Measurements from ENCODE around the gene TSPAN18. TPM values are rescaled to one million over a fixed set of nuclear protein-coding genes. Genes with fewer than 3 reads are reported as not detected.

Gene TSPAN18
- total RNA-seq, 4 donors from 2014 or later, result 6.7 to 13.1 (median 7.9) TPM

DNA sequence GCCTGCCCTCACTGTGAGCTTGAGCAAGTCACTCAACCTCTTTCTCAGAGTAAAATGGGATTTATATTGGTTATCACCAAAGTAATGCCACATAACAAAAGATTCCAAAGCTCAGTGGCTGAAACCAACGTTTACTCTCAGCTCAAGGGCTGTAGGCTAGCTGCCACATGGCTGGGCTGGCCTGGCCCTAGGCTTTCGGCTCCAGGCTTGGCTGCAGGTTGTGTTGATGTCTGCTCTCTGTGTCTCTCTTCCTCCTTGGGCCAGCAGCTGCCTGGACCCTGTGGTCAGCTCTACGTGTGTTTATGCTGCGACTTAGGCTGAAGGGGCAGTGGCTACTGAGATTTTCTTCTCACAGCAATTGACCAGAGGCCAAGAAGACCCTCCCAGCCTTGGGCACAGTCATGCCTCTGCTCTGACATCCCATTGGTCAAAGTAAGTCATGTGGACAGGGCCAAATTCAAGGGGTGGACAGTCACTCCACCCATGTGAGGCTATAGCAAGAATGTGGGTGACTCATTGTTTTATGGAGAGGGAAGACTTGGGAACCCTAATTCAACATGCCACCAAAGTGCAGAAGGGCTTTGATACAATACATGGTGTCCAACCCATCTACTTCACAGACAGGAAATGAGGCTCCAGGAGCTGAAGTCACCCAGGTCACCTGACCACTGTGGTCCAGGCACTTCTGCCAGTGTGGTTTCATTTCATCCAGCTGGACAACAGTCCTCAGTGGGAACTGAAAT is 90.6 kb downstream of the TSPAN18 start:
- Histone ChIP-seq H3K27ac (no peak overlapping the region), H3K4me3 (no peak overlapping the region), H3K27me3 (no peaks in the 10 kb centered on the region), H3K9me3 (peaks cover 0 to 4% (median 0%) of the 10 kb centered on the region in 4 donors), H3K36me3 (no peaks in the 10 kb centered on the region), H3K4me1 (peaks cover 0 to 18% (median 12%) of the 10 kb centered on the region in 4 donors)
- 72 to 78% methylated on average over 4 of the region's 4 CpGs for WGBS, 2 donors
- TF ChIP-seq EP300 (IDR thresholded peaks at IDR 0.05), result no peak
- no peak for DNase-seq (ENCODE audit: low spot score in 2 of 2)

GRCh38 chr11:44818110-44818509 is 91.3 kb downstream of the TSPAN18 start:
- 77 to 81% methylated on average over 3 to 4 of the region's 4 CpGs for WGBS, 2 donors
- Histone ChIP-seq H3K9me3 (peaks cover 0 to 4% (median 0%) of the 10 kb centered on the region in 4 donors), H3K4me1 (peaks cover 0 to 10% (median 8%) of the 10 kb centered on the region in 4 donors), H3K36me3 (no peaks in the 10 kb centered on the region), H3K4me3 (no peak overlapping the region), H3K27me3 (no peaks in the 10 kb centered on the region), H3K27ac (no peak overlapping the region)
- TF ChIP-seq POLR2A (IDR thresholded peaks at IDR 0.05), result no peak
- no peak for DNase-seq (ENCODE audit: low spot score in 2 of 2)

- Histone ChIP-seq H3K27me3 (no peaks in the 10 kb centered on the region), H3K9me3 (peaks cover 0 to 4% (median 0%) of the 10 kb centered on the region in 4 donors), H3K4me1 (peaks cover 0 to 3% (median 0%) of the 10 kb centered on the region in 4 donors), H3K36me3 (no peaks in the 10 kb centered on the region), H3K27ac (no peak overlapping the region), H3K4me3 (no peak overlapping the region)
- 73 to 81% methylated on average over 8 of the region's 8 CpGs for WGBS, 2 donors
- DNase-seq (ENCODE audit: low spot score in 2 of 2), result no peak
- no peak for TF ChIP-seq POLR2A (IDR thresholded peaks at IDR 0.05)
- no peak for TF ChIP-seq EP300 (IDR thresholded peaks at IDR 0.05)
- TF ChIP-seq, protein P1, sequence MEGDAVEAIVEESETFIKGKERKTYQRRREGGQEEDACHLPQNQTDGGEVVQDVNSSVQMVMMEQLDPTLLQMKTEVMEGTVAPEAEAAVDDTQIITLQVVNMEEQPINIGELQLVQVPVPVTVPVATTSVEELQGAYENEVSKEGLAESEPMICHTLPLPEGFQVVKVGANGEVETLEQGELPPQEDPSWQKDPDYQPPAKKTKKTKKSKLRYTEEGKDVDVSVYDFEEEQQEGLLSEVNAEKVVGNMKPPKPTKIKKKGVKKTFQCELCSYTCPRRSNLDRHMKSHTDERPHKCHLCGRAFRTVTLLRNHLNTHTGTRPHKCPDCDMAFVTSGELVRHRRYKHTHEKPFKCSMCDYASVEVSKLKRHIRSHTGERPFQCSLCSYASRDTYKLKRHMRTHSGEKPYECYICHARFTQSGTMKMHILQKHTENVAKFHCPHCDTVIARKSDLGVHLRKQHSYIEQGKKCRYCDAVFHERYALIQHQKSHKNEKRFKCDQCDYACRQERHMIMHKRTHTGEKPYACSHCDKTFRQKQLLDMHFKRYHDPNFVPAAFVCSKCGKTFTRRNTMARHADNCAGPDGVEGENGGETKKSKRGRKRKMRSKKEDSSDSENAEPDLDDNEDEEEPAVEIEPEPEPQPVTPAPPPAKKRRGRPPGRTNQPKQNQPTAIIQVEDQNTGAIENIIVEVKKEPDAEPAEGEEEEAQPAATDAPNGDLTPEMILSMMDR (IDR thresholded peaks at IDR 0.05), result no peak
These were observed 92.6 kb downstream of the TSPAN18 start for GRCh38 chr11:44819346-44819745.

DNA sequence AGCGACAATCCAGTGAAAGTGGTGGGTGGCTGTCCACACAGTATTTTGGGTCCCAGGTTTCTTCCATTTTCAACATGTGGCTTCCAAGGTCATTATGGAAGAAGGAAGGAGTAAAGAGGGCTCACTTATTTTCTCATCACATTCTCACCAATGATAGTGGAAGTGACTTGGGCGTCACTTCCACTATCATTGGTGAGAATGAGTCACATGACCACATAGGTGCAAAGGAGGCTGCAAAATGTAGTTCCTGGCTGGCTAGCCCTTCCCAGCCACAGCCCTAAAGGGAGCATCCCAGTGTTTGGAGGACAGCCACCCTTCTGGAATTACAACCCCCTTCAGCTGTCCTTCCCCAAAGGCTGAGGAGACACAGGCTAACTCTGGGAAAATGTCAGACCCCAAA is 95.6 kb downstream of the TSPAN18 start:
- H3K36me3 ChIP-seq, result no peaks in the 10 kb centered on the region
- DNase-seq (ENCODE audit: low spot score in 2 of 2), result no peak
- no peaks in the 10 kb centered on the region for H3K27me3 ChIP-seq
- H3K4me3 ChIP-seq, result no peak overlapping the region
- H3K4me1 ChIP-seq, result peaks cover 0 to 5% (median 0%) of the 10 kb centered on the region in 4 donors
- TF ChIP-seq POLR2A (IDR thresholded peaks at IDR 0.05) (no peak), EP300 (IDR thresholded peaks at IDR 0.05) (no peak)
- TF ChIP-seq, protein P1 (IDR thresholded peaks at IDR 0.05), result no peak
- no peak overlapping the region for H3K27ac ChIP-seq
- H3K9me3 ChIP-seq, result peaks cover 0 to 4% (median 0%) of the 10 kb centered on the region in 4 donors
- WGBS, 2 donors, result 61 to 75% methylated on average over 2 of the region's 2 CpGs

GRCh38 chr11:44823006-44823405 is 96.2 kb downstream of the TSPAN18 start:
- H3K4me3 ChIP-seq, result no peak overlapping the region
- no peaks in the 10 kb centered on the region for H3K36me3 ChIP-seq
- DNase-seq (ENCODE audit: low spot score in 2 of 2), result no peak
- peaks cover 0 to 5% (median 0%) of the 10 kb centered on the region in 4 donors for H3K4me1 ChIP-seq
- 82 to 84% methylated on average over 9 of the region's 9 CpGs for WGBS, 2 donors
- TF ChIP-seq EP300 (IDR thresholded peaks at IDR 0.05), result no peak
- TF ChIP-seq POLR2A (IDR thresholded peaks at IDR 0.05), result no peak
- TF ChIP-seq, protein P1 (IDR thresholded peaks at IDR 0.05), result no peak
- no peak overlapping the region for H3K27ac ChIP-seq
- no peaks in the 10 kb centered on the region for H3K27me3 ChIP-seq
- no peaks in the 10 kb centered on the region for H3K9me3 ChIP-seq

GRCh38 chr11:44823868-44824267 is 97.1 kb downstream of the TSPAN18 start:
- H3K4me3 ChIP-seq, result no peak overlapping the region
- no peaks in the 10 kb centered on the region for H3K9me3 ChIP-seq
- H3K36me3 ChIP-seq, result no peaks in the 10 kb centered on the region
- TF ChIP-seq, protein P1 (IDR thresholded peaks at IDR 0.05), result no peak
- TF ChIP-seq POLR2A (IDR thresholded peaks at IDR 0.05), result no peak
- TF ChIP-seq EP300 (IDR thresholded peaks at IDR 0.05), result no peak
- H3K4me1 ChIP-seq, result peaks cover 0 to 5% (median 0%) of the 10 kb centered on the region in 4 donors
- H3K27ac ChIP-seq, result no peak overlapping the region
- no peak for DNase-seq (ENCODE audit: low spot score in 2 of 2)
- H3K27me3 ChIP-seq, result no peaks in the 10 kb centered on the region
- 65 to 72% methylated on average over 9 of the region's 9 CpGs for WGBS, 2 donors

All from tibial nerve (tissue), 4 donors.